HG02973 (cell line): ENCODE data around the gene SIPA1L3.
A peak's percentile ranks its signal among the peaks of the same experiment; 100 is the strongest.
"Not testable (repeated sequence)": the region's sequence is repeated elsewhere in the genome, so short reads cannot be mapped to it uniquely, and the experiment has no call there.

Experiments
- ATAC-seq: cut with Tn5 transposase; IDR thresholded peaks from one replicate; pipeline ENCODE4 v1.9.1; 2021; ENCODE audit warnings: moderate library complexity; ENCODE audit not compliant: unreplicated experiment

SIPA1L3 gene

GRCh38 chr19:37907735-37908455 is 887 bp downstream of the SIPA1L3 start:
- ATAC-seq = no peak

- ATAC-seq = no peak
Observed at GRCh38 chr19:37909661-37910199, 2.7 kb downstream of the SIPA1L3 start.

DNA sequence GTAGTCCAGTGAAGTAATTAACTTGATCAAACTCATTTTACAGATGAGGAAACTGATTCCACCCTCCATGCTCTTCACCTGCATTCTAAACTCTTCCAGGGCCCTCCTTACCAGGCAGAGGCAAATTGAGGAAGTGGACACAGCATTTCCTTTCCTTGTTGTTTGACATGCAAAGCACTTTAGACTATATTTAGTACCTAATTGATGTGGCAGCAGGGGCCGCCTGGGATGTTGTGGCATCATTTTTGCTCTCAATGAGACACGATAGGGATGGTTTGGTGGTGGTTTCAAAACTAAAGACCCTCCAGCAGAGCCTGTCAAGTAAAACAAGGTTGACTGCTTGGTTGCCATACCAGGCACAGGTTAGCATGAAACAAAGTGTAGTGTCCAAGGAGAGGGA is 7.9 kb downstream of the SIPA1L3 start:
- ATAC-seq = no peak

DNA sequence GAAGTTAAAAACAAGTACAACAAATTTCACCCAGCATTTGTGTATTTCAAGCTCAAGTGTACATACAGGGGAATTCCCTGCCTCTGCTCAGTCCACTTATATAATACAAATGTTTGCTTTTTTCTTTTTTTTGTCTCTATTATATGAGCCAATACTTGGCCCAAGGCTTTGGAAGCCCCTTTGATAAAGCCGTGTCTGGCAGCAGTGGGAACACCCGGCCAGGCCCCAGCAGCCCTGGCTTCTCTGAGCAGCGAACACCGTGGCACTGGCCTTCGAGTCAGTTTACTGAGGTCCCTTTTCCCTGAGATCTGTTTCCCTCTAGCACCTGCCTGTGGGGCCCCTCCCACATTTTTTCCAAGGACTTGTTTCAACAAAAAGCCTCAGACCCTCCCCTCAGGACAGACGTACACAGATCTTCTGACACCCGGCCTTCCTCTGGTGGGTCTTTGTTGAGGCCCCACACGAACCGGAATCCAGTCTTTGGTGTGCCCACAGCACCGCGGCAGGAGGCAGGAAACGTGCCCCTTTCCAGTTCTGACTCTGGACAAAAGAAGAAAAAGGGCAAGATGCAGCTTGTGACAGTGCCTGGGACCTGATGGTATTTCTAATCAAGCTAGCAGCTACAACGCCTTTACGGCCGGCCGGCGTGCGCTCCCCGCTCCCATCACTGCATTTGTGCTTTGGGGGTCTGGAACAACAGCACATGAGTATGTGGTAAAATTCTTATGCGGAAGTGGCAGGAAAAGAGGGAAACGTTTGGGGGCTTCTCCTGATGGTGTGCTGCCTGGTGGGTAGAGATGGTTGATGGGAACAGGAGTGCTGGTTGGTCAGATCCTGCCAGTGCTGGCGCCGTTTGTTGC is 13.8 kb downstream of the SIPA1L3 start:
- no peak for ATAC-seq

GRCh38 chr19:37924573-37924972 is 17.6 kb downstream of the SIPA1L3 start:
- ATAC-seq = not testable (repeated sequence)

DNA sequence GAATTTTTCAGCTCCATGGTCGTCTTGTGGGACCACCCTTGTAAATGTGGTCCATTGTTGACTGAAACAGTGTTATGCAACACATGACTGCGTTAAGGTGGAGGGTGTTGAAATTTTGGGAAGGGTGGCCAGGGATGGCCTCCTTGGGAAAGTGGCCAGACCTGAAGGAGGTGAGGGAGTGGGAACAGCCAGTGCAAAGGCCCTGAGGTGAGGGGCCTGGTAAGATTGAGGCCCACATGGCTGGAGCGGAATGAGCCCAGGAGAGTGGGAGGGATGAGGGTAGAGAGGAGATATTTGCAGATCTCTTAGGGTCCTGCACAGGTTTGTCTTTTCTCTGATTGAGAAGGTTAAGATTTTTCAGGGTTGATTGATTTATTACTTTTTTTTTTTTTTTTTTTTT is 18.2 kb downstream of the SIPA1L3 start:
- no peak for ATAC-seq

- ATAC-seq = no peak
Observed at GRCh38 chr19:37926255-37926654, 19.2 kb downstream of the SIPA1L3 start.

- no peak for ATAC-seq
Observed at GRCh38 chr19:37926711-37927110, 19.7 kb downstream of the SIPA1L3 start.

DNA sequence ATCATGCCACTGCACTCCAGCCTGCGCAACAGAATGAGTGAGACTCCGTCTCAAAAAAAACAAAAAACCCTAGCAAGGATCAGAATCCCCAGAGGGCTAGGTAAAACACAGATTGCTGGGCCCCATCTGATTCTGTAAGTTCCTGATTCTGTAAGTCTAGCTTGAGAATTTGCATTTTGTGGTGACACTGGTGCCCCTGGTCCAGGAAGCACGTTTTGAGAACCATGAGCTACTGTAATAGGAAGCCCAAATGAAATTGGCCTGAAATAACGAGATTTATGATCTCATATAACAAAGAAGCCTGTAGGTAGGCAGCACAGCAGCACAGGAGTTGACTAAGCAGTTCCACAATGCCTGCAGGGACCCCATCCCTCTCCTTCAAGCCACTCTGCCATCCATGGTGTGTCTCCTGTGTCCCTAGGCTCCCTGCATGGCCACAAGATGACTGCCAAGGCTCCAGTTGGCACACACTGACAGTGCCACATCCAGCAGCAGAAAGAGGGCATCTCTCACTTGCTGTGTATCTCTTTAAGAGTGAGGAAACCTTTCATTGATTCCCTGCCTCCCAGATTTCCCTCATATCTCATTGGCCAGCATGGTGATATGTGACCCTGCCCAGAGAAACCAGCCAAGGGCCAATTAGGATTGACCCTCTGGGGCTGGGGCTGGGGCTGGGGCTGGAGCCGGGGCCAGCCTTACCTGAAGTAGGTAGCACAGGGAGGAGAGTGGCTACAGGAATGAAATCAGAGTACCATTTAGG is 21.7 kb downstream of the SIPA1L3 start:
- peak; percentile 41 for ATAC-seq

DNA sequence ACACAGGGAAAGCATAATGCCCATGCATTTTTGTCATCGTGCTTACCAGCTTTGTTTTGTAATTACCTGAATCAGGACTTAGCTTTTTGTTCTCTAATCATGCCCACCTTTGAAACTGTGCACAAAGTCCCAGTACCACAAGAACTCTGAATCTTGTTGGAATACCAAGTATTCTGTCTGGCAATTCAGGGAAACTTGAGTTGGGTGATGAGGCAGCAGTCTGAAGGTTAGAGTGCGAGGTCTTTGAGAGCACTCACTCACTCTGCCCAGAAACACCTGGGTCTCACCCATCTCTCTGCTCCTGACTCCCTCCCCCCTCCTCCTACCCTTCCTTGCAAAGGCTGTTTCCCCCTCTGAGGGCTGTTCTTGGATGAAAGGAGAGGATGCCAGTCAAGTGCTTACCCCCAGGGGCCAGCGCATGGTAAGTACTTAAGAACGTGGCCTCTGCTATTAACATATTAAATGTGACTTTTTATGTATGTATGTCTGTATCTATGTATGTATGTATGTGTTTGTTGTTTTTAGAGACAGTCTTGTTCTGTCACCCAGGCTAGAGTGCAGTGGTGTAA is 22.4 kb downstream of the SIPA1L3 start:
- ATAC-seq = no peak

DNA sequence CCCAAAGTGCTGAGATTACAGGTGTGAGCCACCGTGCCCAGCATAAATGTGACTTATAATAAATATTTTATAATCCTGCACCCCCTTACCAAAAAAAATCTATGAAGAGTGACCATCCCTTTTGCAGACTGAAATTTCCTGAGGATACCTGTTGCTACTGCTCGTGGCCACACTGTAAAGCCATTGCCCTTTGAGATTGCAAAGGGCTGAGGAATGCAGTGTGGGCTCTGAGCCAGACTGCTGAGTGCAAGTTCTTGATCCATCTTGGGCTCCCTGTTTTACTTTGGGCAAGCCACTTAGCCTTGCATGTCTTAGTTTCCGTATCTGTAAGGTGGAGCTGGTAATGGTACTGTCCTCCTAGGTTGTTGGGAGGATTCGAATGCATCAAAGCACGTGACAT is 23.4 kb downstream of the SIPA1L3 start:
- no peak for ATAC-seq

DNA sequence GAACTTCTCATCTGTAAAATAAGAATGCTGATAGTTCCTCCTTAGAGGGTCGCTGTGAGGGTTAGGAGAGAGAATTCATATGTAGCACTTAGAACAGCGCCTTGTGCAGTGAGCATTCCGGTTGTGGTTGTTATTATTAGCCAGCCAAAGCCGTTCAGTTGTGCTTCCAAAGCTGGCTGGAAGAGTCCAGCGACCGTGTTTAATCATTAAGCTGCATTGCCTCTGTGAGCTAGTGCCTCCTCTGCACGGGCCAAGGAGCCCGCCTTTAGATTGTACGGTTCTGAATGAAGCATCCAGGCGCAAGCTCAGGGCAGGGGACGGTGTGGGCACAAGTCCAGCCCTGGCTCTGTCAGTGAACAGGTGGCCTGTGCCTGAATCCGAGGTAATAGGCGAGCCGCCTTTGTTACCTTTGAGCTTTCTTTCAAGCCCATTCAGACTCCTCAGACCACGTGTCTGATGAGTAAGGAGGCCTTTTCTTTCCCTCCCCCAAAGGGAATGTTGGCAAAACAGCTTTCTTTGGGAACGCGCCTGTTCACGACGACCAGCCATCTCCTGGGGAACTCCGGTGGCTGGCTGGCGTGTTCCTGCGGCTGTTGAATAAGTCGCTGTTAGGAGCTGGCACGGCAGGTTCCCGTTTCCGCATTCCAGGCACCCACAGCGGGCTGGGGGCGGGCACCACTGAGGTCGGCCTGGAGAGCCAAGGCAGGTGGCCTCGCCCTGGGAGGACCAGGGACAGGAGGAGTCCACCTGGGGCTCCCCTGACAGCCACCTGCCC is 25.1 kb downstream of the SIPA1L3 start:
- peak; percentile 36 for ATAC-seq

- ATAC-seq = no peak
Observed at GRCh38 chr19:37932985-37933936, 26.3 kb downstream of the SIPA1L3 start.

DNA sequence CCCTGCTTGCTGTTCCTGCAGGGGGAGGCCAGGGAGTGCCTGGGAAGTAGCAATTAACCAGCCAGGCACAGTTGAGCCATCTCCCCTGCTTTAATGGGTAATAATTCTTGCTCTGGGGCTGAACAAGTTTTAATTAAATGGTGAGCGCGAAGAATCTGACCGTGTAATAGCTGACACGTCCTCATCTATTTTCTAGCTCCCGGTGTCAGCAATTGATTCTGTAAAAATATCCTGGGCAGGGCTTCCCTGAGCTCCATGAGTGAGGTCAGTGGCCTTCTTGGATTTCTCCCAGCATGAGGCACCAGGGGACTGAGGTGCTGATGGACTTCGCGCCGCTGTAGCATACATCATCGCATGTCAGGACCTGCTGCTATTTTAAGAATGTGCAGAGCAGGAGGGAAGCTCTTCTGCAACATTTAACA is 26.9 kb downstream of the SIPA1L3 start:
- ATAC-seq = no peak

- ATAC-seq = no peak
Observed at GRCh38 chr19:37935341-37935740, 28.3 kb downstream of the SIPA1L3 start.

GRCh38 chr19:37936166-37936565 is 29.2 kb downstream of the SIPA1L3 start:
- ATAC-seq = no peak

GRCh38 chr19:37936886-37937285 is 29.9 kb downstream of the SIPA1L3 start:
- ATAC-seq = no peak

DNA sequence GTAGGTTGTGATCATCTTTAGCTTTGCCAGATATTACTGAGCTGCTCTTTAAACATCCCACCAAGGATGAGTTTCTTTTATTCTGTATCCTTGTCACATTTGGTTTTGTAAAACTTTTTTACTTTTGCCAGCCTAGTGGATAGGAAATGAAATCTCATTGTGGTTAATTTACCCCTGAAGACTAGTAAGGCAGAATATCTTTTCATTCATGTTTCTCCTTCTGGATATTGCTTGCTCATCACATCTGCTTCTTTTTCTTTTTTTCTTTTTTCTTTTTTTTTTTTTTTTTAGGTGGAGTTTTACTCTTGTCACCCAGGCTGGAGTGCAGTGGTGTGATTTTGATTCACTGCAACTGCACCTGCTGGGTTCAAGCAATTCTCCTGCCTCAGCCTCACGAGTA is 31.3 kb downstream of the SIPA1L3 start:
- no peak for ATAC-seq
